ENCODE results near the gene MYH9. TPM values are rescaled to one million over a fixed set of nuclear protein-coding genes. Genes with fewer than 3 reads are reported as not detected.

MYH9 gene
- total RNA-seq, 2 donors from 2014 or later: 125 to 229 TPM

DNA sequence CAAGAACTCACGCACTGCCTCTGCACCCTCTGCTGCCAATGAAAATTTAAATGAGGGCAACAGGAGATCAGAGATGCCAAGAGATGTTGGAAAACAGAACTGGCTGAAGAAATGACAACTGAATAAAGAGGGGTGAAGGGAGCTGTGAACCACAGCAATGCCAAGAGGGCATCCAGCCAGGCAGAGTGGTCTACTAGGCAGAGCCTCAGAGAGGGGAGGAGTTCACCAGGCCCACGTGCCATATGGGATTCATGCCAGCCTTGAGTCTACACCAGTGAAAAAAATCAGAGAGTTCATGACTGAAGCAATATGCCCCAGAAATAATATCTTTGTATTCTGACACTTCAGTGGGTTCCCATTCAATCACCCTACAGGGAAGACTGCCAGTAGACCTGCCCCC is 152.8 kb downstream of the MYH9 start:
- Histone ChIP-seq H3K9me3 (no peaks in the 10 kb centered on the region), H3K27ac (no peak overlapping the region), H3K36me3 (peaks cover 44% of the 10 kb centered on the region), H3K4me1 (peaks cover 0 to 50% of the 10 kb centered on the region in 2 donors), H3K4me3 (no peak overlapping the region), H3K27me3 (no peaks in the 10 kb centered on the region)
- no peak for DNase-seq (ENCODE audit: low spot score)
- TF ChIP-seq, protein P1, sequence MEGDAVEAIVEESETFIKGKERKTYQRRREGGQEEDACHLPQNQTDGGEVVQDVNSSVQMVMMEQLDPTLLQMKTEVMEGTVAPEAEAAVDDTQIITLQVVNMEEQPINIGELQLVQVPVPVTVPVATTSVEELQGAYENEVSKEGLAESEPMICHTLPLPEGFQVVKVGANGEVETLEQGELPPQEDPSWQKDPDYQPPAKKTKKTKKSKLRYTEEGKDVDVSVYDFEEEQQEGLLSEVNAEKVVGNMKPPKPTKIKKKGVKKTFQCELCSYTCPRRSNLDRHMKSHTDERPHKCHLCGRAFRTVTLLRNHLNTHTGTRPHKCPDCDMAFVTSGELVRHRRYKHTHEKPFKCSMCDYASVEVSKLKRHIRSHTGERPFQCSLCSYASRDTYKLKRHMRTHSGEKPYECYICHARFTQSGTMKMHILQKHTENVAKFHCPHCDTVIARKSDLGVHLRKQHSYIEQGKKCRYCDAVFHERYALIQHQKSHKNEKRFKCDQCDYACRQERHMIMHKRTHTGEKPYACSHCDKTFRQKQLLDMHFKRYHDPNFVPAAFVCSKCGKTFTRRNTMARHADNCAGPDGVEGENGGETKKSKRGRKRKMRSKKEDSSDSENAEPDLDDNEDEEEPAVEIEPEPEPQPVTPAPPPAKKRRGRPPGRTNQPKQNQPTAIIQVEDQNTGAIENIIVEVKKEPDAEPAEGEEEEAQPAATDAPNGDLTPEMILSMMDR (IDR thresholded peaks at IDR 0.05): no peak

DNA sequence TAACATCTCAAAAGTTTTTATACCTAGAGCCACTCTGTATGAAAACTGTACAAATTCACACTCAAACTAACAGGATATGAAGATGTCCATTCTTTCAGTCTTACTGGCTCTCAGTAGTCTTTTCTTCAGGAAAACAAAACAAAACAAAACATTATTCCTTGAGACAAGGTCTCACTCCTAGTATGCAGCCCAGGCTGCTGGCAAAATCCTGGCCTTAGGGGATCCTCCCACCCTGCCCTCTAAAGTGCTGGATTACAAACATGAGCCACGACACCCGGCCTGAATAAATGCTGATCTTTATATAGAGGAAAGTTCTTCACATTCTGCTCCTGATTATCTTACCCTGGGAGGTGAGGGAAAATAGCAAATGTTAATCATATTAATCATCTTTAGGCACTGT is 153.6 kb downstream of the MYH9 start:
- TF ChIP-seq, protein P1 (IDR thresholded peaks at IDR 0.05): no peak
- Histone ChIP-seq H3K4me3 (no peak overlapping the region), H3K27ac (no peak overlapping the region), H3K27me3 (no peaks in the 10 kb centered on the region), H3K36me3 (peaks cover 51% of the 10 kb centered on the region), H3K9me3 (no peaks in the 10 kb centered on the region), H3K4me1 (peaks cover 0 to 45% of the 10 kb centered on the region in 2 donors)
- no peak for DNase-seq (ENCODE audit: low spot score)

DNA sequence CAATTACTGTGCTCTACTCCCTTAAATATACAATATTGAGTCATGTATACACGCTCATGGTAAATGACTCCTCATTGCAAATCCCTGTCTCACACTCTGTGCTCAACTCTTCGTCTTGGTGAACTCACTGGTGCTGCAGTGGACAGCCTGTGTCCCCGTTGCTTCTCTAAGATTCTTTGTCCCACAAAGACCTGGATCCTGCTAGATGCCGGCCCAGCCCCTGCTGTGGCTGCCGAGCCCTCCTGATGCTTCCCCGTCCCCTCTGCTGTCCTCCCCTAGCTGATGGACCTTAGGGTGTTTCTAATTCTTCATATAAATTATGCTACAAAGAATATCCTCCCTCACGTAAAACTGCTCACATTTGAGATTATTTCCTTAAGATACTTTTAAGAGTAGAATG is 154.0 kb downstream of the MYH9 start:
- H3K27ac ChIP-seq: no peak overlapping the region
- H3K9me3 ChIP-seq: no peaks in the 10 kb centered on the region
- TF ChIP-seq, protein P1 (IDR thresholded peaks at IDR 0.05): no peak
- no peaks in the 10 kb centered on the region for H3K27me3 ChIP-seq
- H3K4me3 ChIP-seq: no peak overlapping the region
- H3K36me3 ChIP-seq: peaks cover 55% of the 10 kb centered on the region
- DNase-seq (ENCODE audit: low spot score): no peak
- H3K4me1 ChIP-seq: peaks cover 0 to 43% of the 10 kb centered on the region in 2 donors

DNA sequence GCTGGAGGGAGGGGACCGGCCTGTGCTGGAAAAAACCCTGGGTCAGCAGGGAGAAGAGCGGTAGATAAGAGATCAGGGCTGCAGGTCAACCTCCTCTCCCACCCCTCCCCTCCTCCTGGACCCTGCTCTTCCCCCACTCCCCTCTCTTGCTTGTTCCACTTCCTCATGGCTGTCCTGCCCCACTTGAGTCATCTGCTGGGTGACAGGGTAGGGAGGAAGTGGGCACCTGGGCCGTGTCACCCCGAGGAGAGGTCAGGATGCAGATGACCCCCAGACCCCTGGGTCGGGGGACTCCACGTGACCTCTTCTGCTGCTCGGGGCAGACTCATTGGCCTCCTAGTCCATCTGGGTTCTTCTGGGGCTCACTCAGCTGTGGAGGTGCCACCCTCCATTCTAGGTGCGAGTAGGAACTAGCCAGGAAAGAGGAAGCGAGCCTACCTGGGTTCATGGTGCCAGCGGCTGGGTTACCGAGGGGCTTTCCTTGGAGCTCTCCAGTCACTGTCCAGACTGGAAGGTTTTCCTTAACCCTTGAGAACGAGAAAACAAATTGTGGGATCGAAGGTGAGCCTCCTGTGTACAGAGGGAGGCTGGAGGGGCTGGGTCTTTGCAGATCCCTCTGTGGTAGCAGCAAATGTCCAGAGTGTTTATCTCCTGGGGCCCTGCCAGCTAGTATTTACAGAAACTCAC is 154.9 kb downstream of the MYH9 start:
- Histone ChIP-seq H3K36me3 (peaks cover 65% of the 10 kb centered on the region), H3K4me3 (no peak overlapping the region), H3K27ac (no peak overlapping the region), H3K4me1 (peaks cover 0 to 34% of the 10 kb centered on the region in 2 donors), H3K9me3 (no peaks in the 10 kb centered on the region), H3K27me3 (no peaks in the 10 kb centered on the region)
- TF ChIP-seq, protein P1 (IDR thresholded peaks at IDR 0.05): no peak
- no peak for DNase-seq (ENCODE audit: low spot score)

Small RNAs within 50 kb of the gene (microRNA-seq; reads per million reads assigned to microRNA genes)
- gene MIR6819 (ENCODE audit: borderline number of aligned reads in 2 of 2, borderline replicate concordance in 1 of 2): 0 reads per million in 2 donors

Other genes starting within 250 kb of the MYH9 start
- gene APOL3, start 227.2 kb downstream of the MYH9 start, total RNA-seq: 10 to 100 TPM; 13.8 to 29.5 TPM
- 1 to 10 TPM in 1 of 2 donors, under 1 TPM in 1; 0.24 to 2.1 TPM for gene APOL4, start 186.2 kb downstream of the MYH9 start, total RNA-seq
- gene APOL2, start 148.4 kb downstream of the MYH9 start, total RNA-seq: 10 to 100 TPM; 25.4 to 25.7 TPM
- 10 to 100 TPM; 10.7 to 18.1 TPM for gene APOL1, start 134.8 kb downstream of the MYH9 start, total RNA-seq
- gene TXN2, start 93.7 kb upstream of the MYH9 start, total RNA-seq: 10 to 100 TPM; 70.6 to 82.1 TPM
- gene FOXRED2, start 119.1 kb upstream of the MYH9 start, total RNA-seq: 1 to 10 TPM; 3.7 to 5.7 TPM
- gene EIF3D, start 141.2 kb upstream of the MYH9 start, total RNA-seq: 100 to 1,000 TPM; 177 to 185 TPM

Data from right atrium auricular region (tissue), 2 donors.